RWPE2 (cell line): ENCODE data around the gene SUN1.

Experiments used
- ATAC-seq: fragments of 200-7000 bp; cut with Tn5 transposase; 3 replicates; pipeline ENCODE4 v1.9.1; 2021; ENCODE audit warnings: low read depth
- DNase-seq: peaks from one replicate; pipeline ENCODE4 v3.0.0-alpha.2; 2020; ENCODE audit warnings: low spot score
- H3K27ac ChIP-seq: fragments of 450-650 bp; 2 replicates; pipeline ENCODE4 v1.5.1; 2017; ENCODE audit warnings: mild to moderate bottlenecking; ENCODE audit not compliant: poor library complexity, severe bottlenecking
- H3K27me3 ChIP-seq: fragments of 250-450 bp; sonication (Bioruptor Pico); 2 replicates; pipeline ENCODE4 v1.5.1; 2021; ENCODE audit warnings: mild to moderate bottlenecking, moderate library complexity; ENCODE audit not compliant: insufficient read depth, poor library complexity, severe bottlenecking
- H3K36me3 ChIP-seq: fragments of 250-450 bp; sonication (Bioruptor Pico); 2 replicates; pipeline ENCODE4 v1.5.1; 2020; ENCODE audit warnings: low read depth, mild to moderate bottlenecking, moderate library complexity
- H3K4me1 ChIP-seq: fragments of 250-450 bp; sonication (Bioruptor Pico); 2 replicates; pipeline ENCODE4 v1.5.1; 2021; ENCODE audit warnings: mild to moderate bottlenecking, moderate library complexity; ENCODE audit not compliant: insufficient read depth, poor library complexity, severe bottlenecking
- H3K4me3 ChIP-seq: fragments of 250-450 bp; sonication (Bioruptor Pico); 2 replicates; pipeline ENCODE4 v1.5.1; 2021; ENCODE audit warnings: mild to moderate bottlenecking, moderate library complexity; ENCODE audit not compliant: severe bottlenecking
- H3K9me3 ChIP-seq: fragments of 250-450 bp; sonication (Bioruptor Pico); 2 replicates; pipeline ENCODE4 v1.5.1; 2021; ENCODE audit warnings: mild to moderate bottlenecking, moderate library complexity; ENCODE audit not compliant: severe bottlenecking
- TF ChIP-seq, protein P1 (sequence below): fragments of 450-650 bp; IDR thresholded peaks from one replicate; pipeline ENCODE4 v1.5.1; 2017; ENCODE audit warnings: mild to moderate bottlenecking, moderate library complexity; ENCODE audit not compliant: poor library complexity, severe bottlenecking

The SUN1 gene

DNA sequence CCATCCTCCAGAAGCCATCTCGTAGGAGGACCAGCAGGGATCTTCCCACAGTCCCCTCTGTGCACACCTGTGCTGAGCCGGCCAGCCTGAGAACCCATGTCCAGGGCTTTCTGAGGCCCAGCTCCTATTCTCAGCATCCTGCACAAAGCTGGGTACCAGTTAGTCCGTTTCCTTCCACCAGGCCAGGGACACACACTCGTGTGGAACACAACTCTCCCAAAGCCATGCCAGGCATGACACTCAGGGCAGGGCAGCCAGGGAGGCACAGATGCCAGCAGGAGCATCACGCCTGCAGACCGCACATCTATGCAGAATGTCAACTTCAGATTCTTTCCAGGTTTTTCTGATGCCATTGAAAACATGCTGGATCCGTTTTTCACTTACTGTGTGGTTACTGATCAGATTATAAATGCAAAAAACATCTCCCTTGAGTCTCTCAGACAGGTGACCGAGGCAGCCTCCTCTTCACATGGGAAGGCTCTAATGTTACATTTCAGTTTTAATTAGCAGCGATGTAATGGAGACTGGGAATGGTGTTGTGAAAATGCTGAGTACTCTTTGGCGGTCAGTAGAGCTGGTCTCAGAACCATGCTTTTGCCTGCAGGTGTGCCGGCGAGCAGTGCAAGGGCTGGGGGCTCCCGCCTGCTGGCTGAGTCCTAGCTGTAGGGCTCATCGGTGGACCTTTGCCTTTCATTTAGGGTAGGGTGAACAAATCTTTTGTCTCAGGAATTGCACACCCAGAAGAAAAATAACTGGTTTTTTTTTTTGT is 3.3 kb upstream of the SUN1 start:
- DNase-seq, result no peak
- Histone ChIP-seq H3K4me1 (peaks cover 43% of the 10 kb centered on the region), H3K27ac (peak overlapping the region; percentile 98), H3K36me3 (peaks cover 8% of the 10 kb centered on the region), H3K27me3 (no peaks in the 10 kb centered on the region), H3K9me3 (no peaks in the 10 kb centered on the region), H3K4me3 (no peak overlapping the region)
- no peak for ATAC-seq
- TF ChIP-seq, protein P1, sequence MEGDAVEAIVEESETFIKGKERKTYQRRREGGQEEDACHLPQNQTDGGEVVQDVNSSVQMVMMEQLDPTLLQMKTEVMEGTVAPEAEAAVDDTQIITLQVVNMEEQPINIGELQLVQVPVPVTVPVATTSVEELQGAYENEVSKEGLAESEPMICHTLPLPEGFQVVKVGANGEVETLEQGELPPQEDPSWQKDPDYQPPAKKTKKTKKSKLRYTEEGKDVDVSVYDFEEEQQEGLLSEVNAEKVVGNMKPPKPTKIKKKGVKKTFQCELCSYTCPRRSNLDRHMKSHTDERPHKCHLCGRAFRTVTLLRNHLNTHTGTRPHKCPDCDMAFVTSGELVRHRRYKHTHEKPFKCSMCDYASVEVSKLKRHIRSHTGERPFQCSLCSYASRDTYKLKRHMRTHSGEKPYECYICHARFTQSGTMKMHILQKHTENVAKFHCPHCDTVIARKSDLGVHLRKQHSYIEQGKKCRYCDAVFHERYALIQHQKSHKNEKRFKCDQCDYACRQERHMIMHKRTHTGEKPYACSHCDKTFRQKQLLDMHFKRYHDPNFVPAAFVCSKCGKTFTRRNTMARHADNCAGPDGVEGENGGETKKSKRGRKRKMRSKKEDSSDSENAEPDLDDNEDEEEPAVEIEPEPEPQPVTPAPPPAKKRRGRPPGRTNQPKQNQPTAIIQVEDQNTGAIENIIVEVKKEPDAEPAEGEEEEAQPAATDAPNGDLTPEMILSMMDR, result no peak

GRCh38 chr7:830069-830468 is 2.2 kb upstream of the SUN1 start:
- Histone ChIP-seq H3K4me1 (peaks cover 40% of the 10 kb centered on the region), H3K4me3 (no peak overlapping the region), H3K27me3 (no peaks in the 10 kb centered on the region), H3K36me3 (peaks cover 14% of the 10 kb centered on the region), H3K9me3 (no peaks in the 10 kb centered on the region), H3K27ac (peak overlapping the region; percentile 98)
- ATAC-seq (no peak), DNase-seq (no peak)
- TF ChIP-seq, protein P1, result no peak

DNA sequence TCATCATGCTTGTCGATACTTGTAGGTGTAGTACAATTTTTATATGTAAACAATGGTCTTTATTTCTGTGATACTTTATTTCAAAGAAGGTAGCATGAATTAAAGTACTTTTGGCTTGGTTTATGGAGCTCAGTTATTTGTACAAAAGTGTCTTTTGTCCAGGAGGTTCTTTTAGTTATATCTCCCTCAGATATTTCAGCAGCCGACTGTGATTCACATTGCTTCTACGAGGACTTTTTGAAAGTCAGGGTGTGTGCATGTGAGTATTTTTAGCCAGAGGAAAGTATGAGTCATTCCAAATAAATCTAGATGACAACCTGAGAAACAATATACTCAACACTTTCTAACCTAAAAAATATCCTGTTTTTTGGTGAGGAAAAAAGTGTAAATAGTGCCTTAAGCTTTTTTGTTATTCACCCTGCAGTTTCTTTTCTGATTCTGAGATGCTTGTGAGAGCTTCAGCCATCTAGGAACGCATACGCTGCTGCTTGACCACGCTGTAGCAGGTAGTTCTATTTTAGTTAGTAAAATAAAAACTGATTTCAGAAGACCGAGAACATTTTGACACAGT is 595 bp upstream of the SUN1 start:
- DNase-seq (peak; percentile 40), ATAC-seq (peak; percentile 54)
- Histone ChIP-seq H3K27ac (peak overlapping the region; percentile 98), H3K9me3 (no peaks in the 10 kb centered on the region), H3K36me3 (peaks cover 23% of the 10 kb centered on the region), H3K4me3 (peak overlapping the region; percentile 9), H3K4me1 (peaks cover 56% of the 10 kb centered on the region), H3K27me3 (no peaks in the 10 kb centered on the region)
- TF ChIP-seq, protein P1, result no peak

DNA sequence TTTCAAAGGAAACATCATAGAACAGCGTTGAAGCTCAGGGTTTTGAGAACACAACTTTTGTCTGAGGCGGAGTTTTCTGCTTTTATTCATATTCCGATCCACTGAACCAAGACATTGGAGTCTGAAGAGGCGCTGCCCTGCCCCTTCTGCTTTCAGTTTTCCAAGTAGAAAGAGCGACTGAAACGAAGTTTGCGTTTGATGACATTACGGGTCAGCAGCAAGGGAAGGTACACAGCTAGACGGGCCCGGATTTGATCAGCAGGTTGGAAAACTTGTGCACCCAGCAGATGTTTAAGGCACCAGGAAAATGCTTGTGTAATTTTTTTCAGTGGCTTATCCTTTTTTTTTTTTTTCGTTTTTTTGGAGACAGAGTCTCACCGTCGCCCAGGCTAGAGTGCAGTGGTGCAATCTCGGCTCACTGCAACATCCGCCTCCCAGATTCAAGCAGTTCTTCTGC is 720 bp downstream of the SUN1 start:
- TF ChIP-seq, protein P1, result no peak
- no peaks in the 10 kb centered on the region for H3K9me3 ChIP-seq
- peak overlapping the region; percentile 98 for H3K27ac ChIP-seq
- H3K4me1 ChIP-seq, result peaks cover 59% of the 10 kb centered on the region
- peak overlapping the region; percentile 7 for H3K4me3 ChIP-seq
- ATAC-seq (0 out of 3 replicates have a peak, but pooled peaks have one; percentile 4), DNase-seq (no peak)
- no peaks in the 10 kb centered on the region for H3K27me3 ChIP-seq
- peaks cover 36% of the 10 kb centered on the region for H3K36me3 ChIP-seq
